Suprapubic skin (tissue), 4 donors: ENCODE results near the gene PIGK. TPM values are rescaled to one million over a fixed set of nuclear protein-coding genes. Genes with fewer than 3 reads are reported as not detected.

Experiments
- DNase-seq, 2 donors: peaks; one replicate each; pipeline ENCODE4 v3.0.0-alpha.2; 2019; ENCODE audit warnings: low spot score in 2 of 2
- H3K27ac ChIP-seq: fragments of 200-600 bp; sonication (generic); one replicate; pipeline ENCODE4 v1.5.1; 2019
- H3K27me3 ChIP-seq: fragments of 200-600 bp; sonication (generic); one replicate; pipeline ENCODE4 v1.5.1; 2019
- H3K36me3 ChIP-seq: fragments of 200-600 bp; sonication (generic); one replicate; pipeline ENCODE4 v1.5.1; 2019
- H3K4me1 ChIP-seq: fragments of 200-600 bp; sonication (generic); one replicate; pipeline ENCODE4 v1.5.1; 2019
- H3K4me3 ChIP-seq: fragments of 200-600 bp; sonication (generic); one replicate; pipeline ENCODE4 v1.5.1; 2019; ENCODE audit warnings: mild to moderate bottlenecking
- H3K9me3 ChIP-seq: fragments of 200-600 bp; sonication (generic); one replicate; pipeline ENCODE4 v1.5.1; 2019
- EP300 ChIP-seq: sonication (generic); formaldehyde crosslinking; IDR thresholded peaks from one replicate; pipeline ENCODE4 v1.6.1; 2017; ENCODE audit warnings: antibody characterized with exemption
- POLR2A ChIP-seq, 2 donors: fragments of 450-650 bp; IDR thresholded peaks; one replicate each; pipeline ENCODE4 v1.6.1; 2017; ENCODE audit warnings: antibody characterized with exemption in 2 of 2, mild to moderate bottlenecking in 2 of 2, moderate library complexity in 2 of 2
- POLR2AphosphoS5 ChIP-seq, 3 donors: sonication (generic); formaldehyde crosslinking; IDR thresholded peaks; one replicate each; pipeline ENCODE4 v1.6.1; 2017; ENCODE audit warnings: antibody characterized with exemption in 3 of 3
- WGBS: methylation state at CpG from one replicate; pipeline ENCODE4 v1.1.5; 2018; 5-methylcytosine and 5-hydroxymethylcytosine counted together
- total RNA-seq, 4 donors: library from RNA; depleted of rRNA; stranded (reverse); fragments of >200 nt; gene quantifications; one replicate each; pipeline ENCODE4 v1.1.0, GENCODE V29; 2016
- TF ChIP-seq, protein P1 (sequence below), 2 donors: fragments of 200-600 bp in 1 of 2; fragments of 450-650 bp in 1 of 2; sonication (generic) in 1 of 2; IDR thresholded peaks; one replicate each; pipeline ENCODE4 v1.5.1; 2016 to 2019; ENCODE audit warnings: antibody characterized with exemption in 2 of 2, mild to moderate bottlenecking in 1 of 2, moderate library complexity in 1 of 2

PIGK gene
- total RNA-seq = 10 to 100 TPM in 3 of 4 donors, 1 to 10 TPM in 1; 8.9 to 16.0 (median 11.8) TPM

DNA sequence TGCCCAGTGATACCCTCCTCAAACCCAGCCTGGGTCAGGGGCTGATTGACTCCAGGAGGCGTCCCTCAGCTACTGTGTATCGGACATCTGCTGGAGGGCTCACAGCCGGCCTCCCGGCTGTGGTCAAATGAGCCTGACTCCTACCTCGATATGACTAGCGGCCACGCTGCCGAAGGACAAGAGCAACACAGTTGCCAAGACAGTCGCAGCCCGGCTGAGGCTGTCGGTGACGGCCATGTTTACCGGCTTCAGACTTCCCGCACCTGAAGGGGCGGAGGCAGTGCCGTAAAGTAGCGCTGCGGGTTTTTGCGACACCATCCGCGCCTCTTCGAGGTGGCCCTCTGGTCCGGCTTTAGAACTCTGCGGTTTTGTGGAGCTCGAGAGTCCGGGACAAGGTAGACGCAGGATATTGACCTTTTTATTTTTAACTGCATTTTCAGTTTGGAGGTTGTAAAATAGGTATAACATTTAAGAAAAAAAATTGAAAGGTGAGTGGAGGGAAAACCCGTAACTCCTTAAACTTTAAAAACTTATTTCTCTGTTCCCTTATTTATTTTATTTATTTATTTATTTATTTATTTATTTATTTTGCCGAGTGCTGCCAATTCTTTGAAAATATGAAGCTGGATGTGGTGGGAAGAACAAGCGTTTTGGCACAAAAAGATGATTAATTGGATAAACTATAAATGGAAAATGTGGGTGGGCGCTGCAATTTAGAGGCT, at the start of gene PIGK:
PIGK (minus strand) TSS at position 265 of the 722 bp plus-strand sequence; CDS start at position 237, 28 bp downstream.
- peak within 1 kb of the TSS; percentile 90 for H3K27ac ChIP-seq
- H3K4me1 ChIP-seq = peaks cover 20% of the 10 kb centered on the region
- H3K27me3 ChIP-seq = no peaks in the 10 kb centered on the region
- no peaks in the 10 kb centered on the region for H3K9me3 ChIP-seq
- DNase-seq = peak; percentile 88 to 89
- TF ChIP-seq POLR2A (IDR thresholded peaks at IDR 0.05) (no peak), POLR2AphosphoS5 (IDR thresholded peaks at IDR 0.05) (peak in 2 of 3 donors; percentile 27 to 54), EP300 (no peak)
- TF ChIP-seq, protein P1, sequence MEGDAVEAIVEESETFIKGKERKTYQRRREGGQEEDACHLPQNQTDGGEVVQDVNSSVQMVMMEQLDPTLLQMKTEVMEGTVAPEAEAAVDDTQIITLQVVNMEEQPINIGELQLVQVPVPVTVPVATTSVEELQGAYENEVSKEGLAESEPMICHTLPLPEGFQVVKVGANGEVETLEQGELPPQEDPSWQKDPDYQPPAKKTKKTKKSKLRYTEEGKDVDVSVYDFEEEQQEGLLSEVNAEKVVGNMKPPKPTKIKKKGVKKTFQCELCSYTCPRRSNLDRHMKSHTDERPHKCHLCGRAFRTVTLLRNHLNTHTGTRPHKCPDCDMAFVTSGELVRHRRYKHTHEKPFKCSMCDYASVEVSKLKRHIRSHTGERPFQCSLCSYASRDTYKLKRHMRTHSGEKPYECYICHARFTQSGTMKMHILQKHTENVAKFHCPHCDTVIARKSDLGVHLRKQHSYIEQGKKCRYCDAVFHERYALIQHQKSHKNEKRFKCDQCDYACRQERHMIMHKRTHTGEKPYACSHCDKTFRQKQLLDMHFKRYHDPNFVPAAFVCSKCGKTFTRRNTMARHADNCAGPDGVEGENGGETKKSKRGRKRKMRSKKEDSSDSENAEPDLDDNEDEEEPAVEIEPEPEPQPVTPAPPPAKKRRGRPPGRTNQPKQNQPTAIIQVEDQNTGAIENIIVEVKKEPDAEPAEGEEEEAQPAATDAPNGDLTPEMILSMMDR (IDR thresholded peaks at IDR 0.05) = no peak
- H3K4me3 ChIP-seq = peak within 1 kb of the TSS; percentile 86
- under 1% methylated on average over 31 of the region's 31 CpGs for WGBS
- no peaks in the 10 kb centered on the region for H3K36me3 ChIP-seq

DNA sequence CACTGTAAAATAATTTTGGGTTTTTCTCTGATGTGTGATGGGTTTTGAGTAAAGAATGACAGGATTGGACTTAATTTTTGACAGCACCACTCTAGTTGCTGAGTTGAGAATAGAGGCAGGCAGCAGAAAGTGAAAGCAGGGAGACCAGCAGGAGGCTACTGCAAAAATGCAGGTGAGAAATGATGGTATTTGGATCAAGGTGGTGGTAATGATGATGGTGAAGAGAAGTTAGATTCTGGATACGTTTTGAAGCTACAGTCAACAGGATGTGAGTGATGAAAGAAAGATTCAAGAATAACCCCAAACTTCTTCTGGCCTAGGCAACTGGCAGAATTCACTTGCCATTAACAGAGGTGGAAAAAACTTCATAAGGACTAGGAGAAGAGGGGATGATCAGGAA, 47.8 kb upstream of the PIGK start:
- whole genome bisulfite sequencing = 68% methylated on average over 1 of the region's 1 CpG

DNA sequence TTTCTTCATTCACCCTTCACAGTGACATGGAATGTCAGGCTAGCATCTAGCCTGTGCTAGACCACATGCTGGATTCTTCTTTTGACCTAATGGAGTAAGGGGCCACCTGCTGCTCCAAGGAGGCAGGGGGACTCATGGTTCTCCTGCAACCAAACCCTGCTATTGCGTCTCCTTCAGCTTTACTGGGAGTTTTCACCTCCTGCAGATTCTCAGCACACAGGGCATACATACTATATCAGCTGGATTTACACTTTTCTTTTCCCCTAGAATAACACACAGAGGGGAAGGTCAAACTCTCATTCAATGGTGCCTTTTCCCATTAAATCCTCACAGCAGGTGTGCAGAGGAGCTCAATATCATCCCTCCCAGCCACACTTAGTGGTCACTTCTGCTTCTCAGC, 46.0 kb upstream of the PIGK start:
- H3K27ac ChIP-seq = no peak overlapping the region
- DNase-seq = no peak
- H3K4me1 ChIP-seq = no peaks in the 10 kb centered on the region
- H3K36me3 ChIP-seq = no peaks in the 10 kb centered on the region
- no peak overlapping the region for H3K4me3 ChIP-seq
- no peak for TF ChIP-seq EP300
- no peak for TF ChIP-seq POLR2A (IDR thresholded peaks at IDR 0.05)
- TF ChIP-seq, protein P1 (IDR thresholded peaks at IDR 0.05) = no peak
- TF ChIP-seq POLR2AphosphoS5 (IDR thresholded peaks at IDR 0.05) = no peak
- no peaks in the 10 kb centered on the region for H3K9me3 ChIP-seq
- H3K27me3 ChIP-seq = no peaks in the 10 kb centered on the region
- WGBS = 73% methylated on average over 1 of the region's 1 CpG

More for the DNA sequence above, 47.8 kb upstream of the PIGK start:
- no peak for DNase-seq
- no peaks in the 10 kb centered on the region for H3K27me3 ChIP-seq
- H3K4me1 ChIP-seq = no peaks in the 10 kb centered on the region
- no peak overlapping the region for H3K27ac ChIP-seq
- H3K36me3 ChIP-seq = no peaks in the 10 kb centered on the region
- H3K4me3 ChIP-seq = no peak overlapping the region
- TF ChIP-seq EP300 = no peak
- no peak for TF ChIP-seq POLR2A (IDR thresholded peaks at IDR 0.05)
- TF ChIP-seq, protein P1 (IDR thresholded peaks at IDR 0.05) = no peak
- no peaks in the 10 kb centered on the region for H3K9me3 ChIP-seq

DNA sequence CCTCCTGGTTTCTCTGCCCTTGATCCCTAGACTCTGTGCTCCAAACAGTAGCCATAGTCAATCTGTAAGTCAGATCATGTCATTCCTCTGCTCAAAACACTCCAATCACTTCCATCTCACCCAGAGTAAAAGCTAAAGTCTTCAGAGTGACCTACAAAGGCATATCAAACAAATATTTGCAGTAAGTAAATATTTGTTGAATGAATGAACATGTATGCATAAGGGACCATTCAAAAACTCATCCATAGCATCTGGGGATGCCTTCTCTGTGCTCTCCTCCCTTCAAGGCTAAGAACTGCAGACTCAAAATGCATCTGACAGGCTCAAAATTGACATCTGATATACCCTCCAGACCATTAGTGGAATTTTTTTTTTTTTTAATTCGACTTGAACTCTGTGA, 44.5 kb upstream of the PIGK start:
- Histone ChIP-seq H3K36me3 (no peaks in the 10 kb centered on the region), H3K27me3 (no peaks in the 10 kb centered on the region), H3K27ac (no peak overlapping the region), H3K4me3 (no peak overlapping the region), H3K9me3 (no peaks in the 10 kb centered on the region), H3K4me1 (no peaks in the 10 kb centered on the region)
- no peak for DNase-seq
- WGBS = 78% methylated on average over 1 of the region's 1 CpG
- TF ChIP-seq, protein P1 (IDR thresholded peaks at IDR 0.05) = no peak
- TF ChIP-seq EP300 = no peak
- TF ChIP-seq POLR2A (IDR thresholded peaks at IDR 0.05) = no peak
- no peak for TF ChIP-seq POLR2AphosphoS5 (IDR thresholded peaks at IDR 0.05)

DNA sequence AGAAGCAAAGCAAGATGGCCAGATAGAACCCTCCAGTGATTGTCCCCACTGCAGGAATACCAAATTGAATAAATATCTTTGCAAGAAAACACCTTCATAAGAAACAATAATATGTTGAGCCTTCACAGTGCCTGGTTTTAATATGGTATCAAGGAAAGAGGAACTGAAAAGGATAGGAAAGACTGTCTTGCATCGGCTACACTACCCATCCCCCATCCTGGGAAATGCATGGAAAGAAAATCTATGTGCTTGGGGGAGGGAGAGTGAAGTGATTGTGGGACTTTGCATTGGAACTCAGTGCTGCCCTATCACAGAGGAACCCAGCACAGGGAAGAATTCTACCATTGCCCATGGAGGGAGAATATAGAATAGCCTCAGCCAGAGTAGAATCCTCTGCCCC, 34.0 kb upstream of the PIGK start:
- Histone ChIP-seq H3K27me3 (no peaks in the 10 kb centered on the region), H3K4me1 (no peaks in the 10 kb centered on the region), H3K36me3 (no peaks in the 10 kb centered on the region), H3K9me3 (peaks cover 4% of the 10 kb centered on the region), H3K4me3 (no peak overlapping the region), H3K27ac (no peak overlapping the region)
- WGBS = 91% methylated on average over 1 of the region's 1 CpG
- TF ChIP-seq, protein P1 (IDR thresholded peaks at IDR 0.05) = no peak
- no peak for TF ChIP-seq EP300
- no peak for TF ChIP-seq POLR2A (IDR thresholded peaks at IDR 0.05)
- no peak for TF ChIP-seq POLR2AphosphoS5 (IDR thresholded peaks at IDR 0.05)
- no peak for DNase-seq
